OCI-LY7 (cell line): ENCODE data around the gene FYN.

Experiments used
- CTCF ChIP-seq: fragments of 200-600 bp; sonication (generic); conservative IDR thresholded peaks from 2 replicates; pipeline ENCODE4 v1.5.1; 2014; ENCODE audit warnings: mild to moderate bottlenecking, antibody characterized with exemption, low read length, moderate library complexity, mixed read lengths
- EZH2phosphoT487 ChIP-seq: fragments of 200-600 bp; sonication (generic); IDR thresholded peaks from 2 replicates; pipeline ENCODE4 v1.6.1; 2018; ENCODE audit warnings: low read depth, borderline replicate concordance, mild to moderate bottlenecking, mixed run types, antibody characterized with exemption, low read length, moderate library complexity, mixed read lengths

- TF ChIP-seq EZH2phosphoT487 = no peak
- TF ChIP-seq CTCF = no peak
Measured at GRCh38 chr6:111784433-111784832, 88.8 kb downstream of the FYN start.
